Mucosa of descending colon (tissue), 3 donors: ENCODE measurements around the gene ANKRD61. TPM values are rescaled to one million over a fixed set of nuclear protein-coding genes. Genes with fewer than 3 reads are reported as not detected.
A peak's percentile ranks its signal among the peaks of the same experiment; 100 is the strongest.

Experiments used
- ATAC-seq: fragments of 200-7000 bp; cut with Tn5 transposase; one replicate; pipeline ENCODE4 v1.9.1; 2020; ENCODE audit warnings: mild to moderate bottlenecking, moderate library complexity
- DNase-seq, 3 donors: peaks; one replicate each; pipeline ENCODE4 v3.0.0-alpha.2; 2020
- H3K36me3 ChIP-seq: fragments of 200-600 bp; one replicate; pipeline ENCODE4 v1.8.0; 2021; ENCODE audit warnings: low read depth, mild to moderate bottlenecking
- H3K4me1 ChIP-seq: fragments of 200-600 bp; one replicate; pipeline ENCODE4 v1.8.0; 2021; ENCODE audit warnings: low read depth, mild to moderate bottlenecking
- H3K4me3 ChIP-seq: fragments of 200-600 bp; one replicate; pipeline ENCODE4 v1.8.0; 2021; ENCODE audit warnings: mild to moderate bottlenecking
- H3K9me3 ChIP-seq: fragments of 200-600 bp; one replicate; pipeline ENCODE4 v1.8.0; 2021; ENCODE audit warnings: mild to moderate bottlenecking
- CTCF ChIP-seq: fragments of 200-600 bp; IDR thresholded peaks from one replicate; pipeline ENCODE4 v1.8.0; 2022; ENCODE audit warnings: antibody characterized with exemption, mild to moderate bottlenecking
- intact Hi-C, 2 donors: fragments of 100-400 bp; cut with DNase I in 1 of 2; cut with micrococcal nuclease in 1 of 2; formaldehyde crosslinking; loops; one replicate each; pipeline versions ENCODE4 v1.11.0 to v1.11.1; 2022; cut with DNase I, micrococcal nuclease
- total RNA-seq, 3 donors: library from RNA; stranded (reverse); fragmentation: NEBNext Ultra II Directional in 2 of 3; extraction: Animal tissue kit (Norgen Biotek cat#: 25700) in 2 of 3; gene quantifications; one replicate each; pipeline versions ENCODE4 v1.2.1 to v1.2.4, GENCODE V29; 2021 to 2023
- donor health status: DM: no; HTN: no; CAD: no; lungs with moderate emphysema.
- donor health status: DM: no; HTN: no; CAD: no.
- donor health status: DM: no; HTN: yes; CAD: no.

Gene ANKRD61
- total RNA-seq, 3 donors from 2014 or later, result not detected

GRCh38 chr7:6022707-6023106 is 8.5 kb upstream of the ANKRD61 start:
- Histone ChIP-seq H3K36me3 (peaks cover 15% of the 10 kb centered on the region), H3K4me3 (no peak overlapping the region), H3K4me1 (peaks cover 30% of the 10 kb centered on the region), H3K9me3 (no peaks in the 10 kb centered on the region)
- ATAC-seq, result no peak
- no peak for TF ChIP-seq CTCF
- DNase-seq, result no peak
- intact Hi-C loops, result no loop called here

- ATAC-seq (peak; percentile 67), DNase-seq (peak in 1 of 3 donors; percentile 42)
- H3K9me3 ChIP-seq, result no peaks in the 10 kb centered on the region
- intact Hi-C loops, result no loop called here
- peaks cover 15% of the 10 kb centered on the region for H3K36me3 ChIP-seq
- H3K4me1 ChIP-seq, result peaks cover 35% of the 10 kb centered on the region
- TF ChIP-seq CTCF, result no peak
- H3K4me3 ChIP-seq, result no peak overlapping the region
Observed at GRCh38 chr7:6023974-6024435, 7.2 kb upstream of the ANKRD61 start.

- ATAC-seq (peak; percentile 95), DNase-seq (peak; percentile 88 to 93 (median 90))
- H3K36me3 ChIP-seq, result peaks cover 9% of the 10 kb centered on the region
- TF ChIP-seq CTCF, result no peak
- intact Hi-C loops, result no loop called here
- peaks cover 35% of the 10 kb centered on the region for H3K4me1 ChIP-seq
- H3K9me3 ChIP-seq, result no peaks in the 10 kb centered on the region
- no peak overlapping the region for H3K4me3 ChIP-seq
Observed at GRCh38 chr7:6026011-6026819, 5.0 kb upstream of the ANKRD61 start.

GRCh38 chr7:6026820-6027311 is 4.3 kb upstream of the ANKRD61 start:
- Histone ChIP-seq H3K9me3 (no peaks in the 10 kb centered on the region), H3K4me3 (no peak overlapping the region), H3K36me3 (peaks cover 9% of the 10 kb centered on the region), H3K4me1 (peaks cover 35% of the 10 kb centered on the region)
- ATAC-seq, result peak; percentile 58
- no peak for TF ChIP-seq CTCF
- no peak for DNase-seq
- intact Hi-C loops, result no loop called here

- intact Hi-C loops, result no loop called here
- no peak for TF ChIP-seq CTCF
- H3K4me3 ChIP-seq, result no peak overlapping the region
- no peak for ATAC-seq
- H3K4me1 ChIP-seq, result peaks cover 35% of the 10 kb centered on the region
- H3K9me3 ChIP-seq, result no peaks in the 10 kb centered on the region
- H3K36me3 ChIP-seq, result peaks cover 9% of the 10 kb centered on the region
- DNase-seq, result no peak
Observed at GRCh38 chr7:6027806-6028365, 3.3 kb upstream of the ANKRD61 start.
